HG02763 (cell line): ENCODE measurements around the gene ATP7B.

Experiments used
- ATAC-seq: cut with Tn5 transposase; IDR thresholded peaks from one replicate; pipeline ENCODE4 v1.9.1; 2021; ENCODE audit warnings: mild to moderate bottlenecking, moderate library complexity; ENCODE audit not compliant: unreplicated experiment

ATP7B gene

GRCh38 chr13:51902776-51903175, 108.5 kb downstream of the ATP7B start:
- no peak for ATAC-seq

DNA sequence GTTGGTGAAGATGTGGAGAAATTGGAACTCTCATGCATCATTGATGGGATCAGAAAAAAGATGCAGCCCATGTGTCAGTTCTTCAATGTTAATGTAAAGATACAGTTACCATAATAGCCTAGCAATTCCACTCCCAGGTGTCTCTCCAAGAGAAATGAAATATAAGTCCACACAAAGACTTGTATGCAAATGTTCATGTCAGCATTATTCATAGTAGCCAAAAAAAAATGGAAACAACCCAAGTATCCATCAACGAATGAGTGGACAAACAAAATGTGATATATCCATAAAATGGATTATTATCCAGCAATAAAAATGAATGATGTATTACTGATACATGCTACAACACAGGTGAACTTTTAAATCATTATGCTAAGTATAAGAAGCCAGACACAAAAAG, 110.8 kb downstream of the ATP7B start:
- no peak for ATAC-seq

- peak; percentile 66 for ATAC-seq
These were observed 115.1 kb downstream of the ATP7B start for GRCh38 chr13:51895906-51896888.

- ATAC-seq = no peak
These were observed 117.0 kb downstream of the ATP7B start for GRCh38 chr13:51894239-51894638.

- no peak for ATAC-seq
These were observed 118.6 kb downstream of the ATP7B start for GRCh38 chr13:51892657-51893056.

- ATAC-seq = no peak
These were observed 123.8 kb downstream of the ATP7B start for GRCh38 chr13:51887468-51887867.

DNA sequence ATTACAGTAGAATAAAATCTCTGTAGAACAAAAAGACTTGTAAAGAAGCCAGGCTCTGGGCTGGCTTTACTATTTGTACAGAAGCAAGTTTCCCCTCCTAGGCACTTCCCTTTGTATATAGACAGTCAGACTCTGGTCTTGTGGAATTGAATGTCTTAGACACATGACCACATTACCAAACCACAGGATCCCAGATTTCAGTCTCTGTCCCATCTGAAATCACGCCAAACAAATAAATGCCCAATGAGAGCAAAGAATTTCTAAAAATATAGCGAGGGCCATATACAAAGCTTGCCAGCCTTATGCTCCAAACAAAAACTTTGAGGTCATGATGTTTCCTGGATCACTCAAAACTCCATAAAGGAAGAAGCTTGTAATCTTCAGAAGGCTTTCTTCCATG, 125.6 kb downstream of the ATP7B start:
- no peak for ATAC-seq

- no peak for ATAC-seq
These were observed 128.0 kb downstream of the ATP7B start for GRCh38 chr13:51883226-51883600.
